ENCODE data around the gene COX7A2L. TPM values are rescaled to one million over a fixed set of nuclear protein-coding genes. Genes with fewer than 3 reads are reported as not detected.

Gene COX7A2L
- total and polyA plus RNA-seq, 2 of the 8 experiments (the other 6 are each of a cell fraction or from before 2014, with no cell fraction given), result 85.6 to 114 TPM

DNA sequence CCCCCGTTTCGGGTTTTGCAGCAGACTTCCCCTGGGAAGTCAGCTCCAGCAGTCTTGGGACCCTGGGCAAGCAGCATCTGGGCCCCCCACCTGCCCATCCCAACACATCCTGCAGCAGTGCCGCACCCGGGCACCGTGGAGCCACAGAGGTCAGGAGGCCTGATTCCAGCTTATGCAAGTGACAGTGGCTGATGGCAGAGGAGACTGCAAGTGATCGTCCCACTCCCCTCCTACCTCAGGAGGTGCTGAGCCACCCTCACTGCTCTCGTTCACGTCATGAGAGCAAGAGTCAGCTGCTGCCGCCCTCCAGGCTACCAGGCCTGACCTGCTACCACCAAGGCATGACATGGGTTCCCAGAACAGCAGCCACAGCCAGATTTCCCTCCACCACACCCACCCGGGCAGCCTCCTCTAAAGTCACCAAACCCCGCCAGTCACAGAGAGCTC is 18.2 kb downstream of the COX7A2L start (continued):
- TF ChIP-seq SIX5 (IDR thresholded peaks at IDR 0.05; ENCODE audit: low read depth, low read length) (no peak), SP1 (IDR thresholded peaks at IDR 0.05; ENCODE audit: low read depth, low read length) (no peak), SAP30 (IDR thresholded peaks at IDR 0.05; ENCODE audit: insufficient read depth, insufficient replicate concordance, low read length) (no peak), JUN (IDR thresholded peaks at IDR 0.05; ENCODE audit: low read depth, low read length) (no peak), ZNF274 (IDR thresholded peaks at IDR 0.05; ENCODE audit: borderline replicate concordance, extremely low read depth, low read length) (no peak)

Data from H1 (cell line).